ENCODE measurements around the gene UGT1A7. TPM values are rescaled to one million over a fixed set of nuclear protein-coding genes. Genes with fewer than 3 reads are reported as not detected.

UGT1A7 gene
- polyA plus RNA-seq, 1 donor (not counting 4 experiments of a cell fraction or from before 2014, with no cell fraction given), result 0.87 TPM

DNA sequence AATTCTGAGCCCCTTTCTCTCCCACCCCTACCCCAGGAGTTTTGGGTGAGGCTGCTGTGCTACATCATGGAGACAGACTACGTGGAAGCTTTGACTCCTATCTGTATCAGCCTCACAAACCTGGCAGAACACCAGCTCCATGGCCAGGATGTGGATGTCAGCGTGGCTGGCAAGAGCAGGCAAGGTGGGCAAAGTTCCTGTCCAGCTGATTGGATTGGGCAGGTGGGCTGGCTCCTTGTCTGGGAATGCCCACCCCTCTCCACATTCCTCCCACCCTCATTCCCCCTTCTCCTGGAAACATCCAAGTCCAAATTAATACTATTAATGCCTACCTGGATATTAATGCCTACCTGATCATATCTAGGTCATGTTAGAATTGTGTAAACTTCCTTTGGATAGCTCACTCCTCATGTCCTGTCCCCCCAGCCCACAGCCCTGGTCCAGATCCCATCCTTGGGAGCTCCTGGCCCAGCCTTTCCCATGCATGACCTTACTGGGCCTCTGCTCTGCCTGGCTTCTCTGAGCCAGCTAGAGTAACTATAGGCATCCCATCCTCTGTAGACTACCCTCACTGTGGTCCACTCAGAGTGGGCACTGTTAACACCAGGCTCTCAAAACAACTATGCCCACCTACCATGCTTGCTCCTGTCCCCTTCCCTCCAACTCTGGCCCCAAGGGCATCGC lies 120.6 kb downstream of the UGT1A7 start:
- Histone ChIP-seq H3K27me3 (ENCODE audit: control insufficient read depth, extremely low read depth, insufficient read depth, low read length) (peaks cover 10% of the 10 kb centered on the region), H3K36me3 (ENCODE audit: control insufficient read depth in 2 of 2, extremely low read depth in 1 of 2, insufficient read depth in 2 of 2, low read length in 2 of 2) (no peaks in the 10 kb centered on the region), H2AFZ (ENCODE audit: control insufficient read depth, low read length) (no peak overlapping the region), H3K9me3 (ENCODE audit: control insufficient read depth, low read depth, low read length) (no peaks in the 10 kb centered on the region), H3K4me2 (ENCODE audit: control insufficient read depth, extremely low read depth, insufficient read depth, low read depth, low read length) (no peak overlapping the region), H3K79me2 (ENCODE audit: control insufficient read depth, insufficient read depth, low read length) (no peaks in the 10 kb centered on the region), H4K20me1 (ENCODE audit: control insufficient read depth, extremely low read depth, insufficient read depth, low read length) (no peaks in the 10 kb centered on the region), H3K9ac (ENCODE audit: control insufficient read depth, extremely low read depth, insufficient read depth, low read length) (no peak overlapping the region), H3K27ac (ENCODE audit: control insufficient read depth, insufficient read depth, low read length) (no peak overlapping the region), H3K4me3 (ENCODE audit: control insufficient read depth in 2 of 3, extremely low read depth in 1 of 3, insufficient read depth in 2 of 3, low read depth in 1 of 3, low read length in 3 of 3) (no peak overlapping the region), H3K9me1 (ENCODE audit: control insufficient read depth, extremely low read depth, insufficient read depth, low read length) (no peaks in the 10 kb centered on the region), H3K4me1 (ENCODE audit: control insufficient read depth, extremely low read depth, insufficient read depth, low read length) (peaks cover 5% of the 10 kb centered on the region)
- DNase-seq (ENCODE audit: low read depth, low spot score) (no peak), FAIRE-seq (no peak)
- dilution Hi-C loops (cut with MboI; ENCODE audit: extremely low pct_ligation_motif_present, low sequenced_read_pairs), result no loop called here
- TF ChIP-seq EZH2 (IDR thresholded peaks at IDR 0.05; ENCODE audit: low read length), result no peak
- TF ChIP-seq, protein P1, sequence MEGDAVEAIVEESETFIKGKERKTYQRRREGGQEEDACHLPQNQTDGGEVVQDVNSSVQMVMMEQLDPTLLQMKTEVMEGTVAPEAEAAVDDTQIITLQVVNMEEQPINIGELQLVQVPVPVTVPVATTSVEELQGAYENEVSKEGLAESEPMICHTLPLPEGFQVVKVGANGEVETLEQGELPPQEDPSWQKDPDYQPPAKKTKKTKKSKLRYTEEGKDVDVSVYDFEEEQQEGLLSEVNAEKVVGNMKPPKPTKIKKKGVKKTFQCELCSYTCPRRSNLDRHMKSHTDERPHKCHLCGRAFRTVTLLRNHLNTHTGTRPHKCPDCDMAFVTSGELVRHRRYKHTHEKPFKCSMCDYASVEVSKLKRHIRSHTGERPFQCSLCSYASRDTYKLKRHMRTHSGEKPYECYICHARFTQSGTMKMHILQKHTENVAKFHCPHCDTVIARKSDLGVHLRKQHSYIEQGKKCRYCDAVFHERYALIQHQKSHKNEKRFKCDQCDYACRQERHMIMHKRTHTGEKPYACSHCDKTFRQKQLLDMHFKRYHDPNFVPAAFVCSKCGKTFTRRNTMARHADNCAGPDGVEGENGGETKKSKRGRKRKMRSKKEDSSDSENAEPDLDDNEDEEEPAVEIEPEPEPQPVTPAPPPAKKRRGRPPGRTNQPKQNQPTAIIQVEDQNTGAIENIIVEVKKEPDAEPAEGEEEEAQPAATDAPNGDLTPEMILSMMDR (optimal IDR thresholded peaks at IDR 0.05 in 1 of 3, IDR thresholded peaks at IDR 0.05 in 1 of 3, conservative IDR thresholded peaks at IDR 0.05 in 1 of 3; ENCODE audit: extremely low read depth in 1 of 3, insufficient read depth in 2 of 3, low read length in 3 of 3), result no peak

DNA sequence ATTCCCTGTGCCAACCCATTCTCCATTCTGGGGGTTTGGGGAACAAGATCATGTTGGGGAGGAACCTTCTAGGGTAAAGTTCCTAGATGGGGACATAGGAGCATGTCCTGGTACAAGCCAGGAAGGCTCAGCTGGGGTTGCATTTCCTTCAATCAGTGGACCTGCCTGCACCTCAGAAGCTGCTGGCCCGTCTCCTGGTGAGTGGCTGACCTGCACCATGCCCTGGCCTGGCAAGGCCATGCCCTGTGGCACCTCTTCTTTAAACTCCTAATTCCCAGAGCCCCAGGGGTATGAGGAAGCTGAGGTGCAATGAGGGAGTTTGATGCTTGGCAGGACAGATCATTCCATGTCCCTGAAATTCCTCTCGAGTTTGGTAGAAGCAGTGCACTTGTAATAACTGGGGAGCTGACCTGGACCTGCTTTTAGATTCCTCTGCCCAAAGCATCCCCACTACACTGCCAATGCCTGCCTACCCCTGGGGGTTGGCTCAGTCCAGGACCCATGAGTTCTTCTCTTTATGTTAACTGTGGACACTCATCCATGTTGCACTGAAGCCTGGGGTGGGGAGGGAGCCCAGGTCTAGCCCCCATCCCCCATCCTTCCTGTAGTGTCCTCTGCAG lies 121.7 kb downstream of the UGT1A7 start:
- DNase-seq (ENCODE audit: low read depth, low spot score) (no peak), FAIRE-seq (no peak)
- Histone ChIP-seq H3K27me3 (ENCODE audit: control insufficient read depth, extremely low read depth, insufficient read depth, low read length) (peaks cover 10% of the 10 kb centered on the region), H3K9me1 (ENCODE audit: control insufficient read depth, extremely low read depth, insufficient read depth, low read length) (no peaks in the 10 kb centered on the region), H3K27ac (ENCODE audit: control insufficient read depth, insufficient read depth, low read length) (no peak overlapping the region), H3K79me2 (ENCODE audit: control insufficient read depth, insufficient read depth, low read length) (no peaks in the 10 kb centered on the region), H4K20me1 (ENCODE audit: control insufficient read depth, extremely low read depth, insufficient read depth, low read length) (no peaks in the 10 kb centered on the region), H3K9ac (ENCODE audit: control insufficient read depth, extremely low read depth, insufficient read depth, low read length) (no peak overlapping the region), H3K4me3 (ENCODE audit: control insufficient read depth in 2 of 3, extremely low read depth in 1 of 3, insufficient read depth in 2 of 3, low read depth in 1 of 3, low read length in 3 of 3) (no peak overlapping the region), H3K4me2 (ENCODE audit: control insufficient read depth, extremely low read depth, insufficient read depth, low read depth, low read length) (no peak overlapping the region), H3K4me1 (ENCODE audit: control insufficient read depth, extremely low read depth, insufficient read depth, low read length) (peaks cover 5% of the 10 kb centered on the region), H2AFZ (ENCODE audit: control insufficient read depth, low read length) (no peak overlapping the region), H3K36me3 (ENCODE audit: control insufficient read depth in 2 of 2, extremely low read depth in 1 of 2, insufficient read depth in 2 of 2, low read length in 2 of 2) (no peaks in the 10 kb centered on the region), H3K9me3 (ENCODE audit: control insufficient read depth, low read depth, low read length) (no peaks in the 10 kb centered on the region)
- dilution Hi-C loops (cut with MboI; ENCODE audit: extremely low pct_ligation_motif_present, low sequenced_read_pairs), result no loop called here
- TF ChIP-seq EZH2 (IDR thresholded peaks at IDR 0.05; ENCODE audit: low read length), result no peak
- TF ChIP-seq, protein P1 (optimal IDR thresholded peaks at IDR 0.05 in 1 of 3, IDR thresholded peaks at IDR 0.05 in 1 of 3, conservative IDR thresholded peaks at IDR 0.05 in 1 of 3; ENCODE audit: extremely low read depth in 1 of 3, insufficient read depth in 2 of 3, low read length in 3 of 3), result no peak
